HepG2 (cell line): ENCODE data around the gene IL32. TPM values are rescaled to one million over a fixed set of nuclear protein-coding genes. Genes with fewer than 3 reads are reported as not detected.

ENCODE experiments used
- ATAC-seq: fragments of 200-7000 bp; cut with Tn5 transposase; 3 replicates; pipeline ENCODE4 v1.9.1; 2020; ENCODE audit warnings: mild to moderate bottlenecking, moderate library complexity
- BruUV-seq: library from RNA; stranded (reverse); fragments of 400-500 nt; replicated peaks from 2 replicates; lab custom pipeline; 2021; lab: Mats Ljungman, UMichigan
- CTCF ChIA-PET: fragments of 300-600 bp; formaldehyde crosslinking; extraction: SDS; loops from one replicate; lab custom pipeline; 2021; ENCODE audit warnings: low total read pairs, inconsistent platforms, low intra/inter-chr PET ratio; lab: Yijun Ruan, JAX
- POLR2A ChIA-PET: fragments of 350-600 bp; sonication (Branson Sonifier 250); formaldehyde crosslinking; loops from one replicate; lab custom pipeline; 2020; ENCODE audit warnings: antibody characterized with exemption, inconsistent platforms; lab: Yijun Ruan, JAX
- DNase-seq: peaks from one replicate; pipeline ENCODE4 v3.0.0-alpha.2; 2015; ENCODE audit warnings: low spot score
- FAIRE-seq: peaks from 3 replicates; lab custom pipeline; 2011; peaks lifted over from hg19 to GRCh38; lab: Jason Lieb, UNC
- H2AFZ ChIP-seq: one replicate; pipeline ENCODE4 v1.6.1; 2011; ENCODE audit warnings: low read length, inconsistent platforms
- H3K27ac ChIP-seq: fragments of 300-600 bp; 3 replicates; pipeline ENCODE4 v1.8.0; 2011; ENCODE audit warnings: mixed run types, mild to moderate bottlenecking, mixed read lengths, low read length, inconsistent platforms; ENCODE audit not compliant: insufficient read depth; ENCODE audit errors: extremely low read length
- H3K27me3 ChIP-seq, 2 experiments: fragments of 200-600 bp in 1 of 2; 2 replicates in 1 of 2; 3 replicates in 1 of 2; pipeline versions ENCODE4 v1.6.0 to v1.8.0; 2011; ENCODE audit warnings: low read length in 2 of 2, mild to moderate bottlenecking in 2 of 2, moderate library complexity in 2 of 2, inconsistent platforms in 1 of 2; ENCODE audit not compliant: insufficient read depth in 2 of 2, control insufficient read depth in 1 of 2
- H3K36me3 ChIP-seq, 2 experiments: fragments of 200-600 bp in 1 of 2; replicated peaks in 1 of 2; 2 replicates in 1 of 2; 3 replicates in 1 of 2; pipeline versions ENCODE4 v1.5.1 to v1.8.0; 2011; ENCODE audit warnings: low read length in 2 of 2, inconsistent platforms in 1 of 2; ENCODE audit not compliant: insufficient read depth in 2 of 2, control insufficient read depth in 1 of 2
- H3K4me1 ChIP-seq: 2 replicates; pipeline ENCODE4 v1.5.1; 2012; ENCODE audit warnings: low read length, inconsistent platforms; ENCODE audit not compliant: insufficient read depth
- H3K4me2 ChIP-seq: 2 replicates; pipeline ENCODE4 v1.6.0; 2011; ENCODE audit warnings: low read depth, low read length, inconsistent platforms
- H3K4me3 ChIP-seq, 3 experiments: fragments of 200-600 bp in 1 of 3; sonication (generic), shearing (Covaris generic) in 1 of 3; replicated peaks in 1 of 3; 2 replicates each; pipeline ENCODE4 v1.5.1; 2011 to 2016; ENCODE audit warnings: low read length in 3 of 3, inconsistent platforms in 2 of 3, low read depth in 2 of 3, mild to moderate bottlenecking in 2 of 3, control low read depth in 1 of 3, mixed read lengths in 1 of 3; ENCODE audit not compliant: insufficient read depth in 1 of 3
- H3K79me2 ChIP-seq: one replicate; pipeline ENCODE4 v1.6.1; 2011; ENCODE audit warnings: low read length, inconsistent platforms; ENCODE audit not compliant: insufficient read depth
- H3K9ac ChIP-seq: 2 replicates; pipeline ENCODE4 v1.6.0; 2011; ENCODE audit warnings: mild to moderate bottlenecking, low read depth, low read length, inconsistent platforms; ENCODE audit not compliant: insufficient read depth
- H3K9me3 ChIP-seq: 2 replicates; pipeline ENCODE4 v1.5.1; 2012; ENCODE audit warnings: mild to moderate bottlenecking, low read length
- H4K20me1 ChIP-seq: 2 replicates; pipeline ENCODE4 v1.6.0; 2011; ENCODE audit warnings: inconsistent platforms, mild to moderate bottlenecking, low read length, moderate library complexity; ENCODE audit not compliant: insufficient read depth
- AHR ChIP-seq: IDR thresholded peaks from 2 replicates; pipeline ENCODE4 v1.6.1; 2018; ENCODE audit warnings: missing genetic modification reagents, missing compliant biosample characterization
- HCFC1 ChIP-seq: fragments of 150-350 bp; IDR thresholded peaks from 2 replicates; pipeline ENCODE4 v1.6.1; 2014; ENCODE audit warnings: low read depth, low read length
- IKZF4 ChIP-seq: sonication (generic); formaldehyde crosslinking; IDR thresholded peaks from 2 replicates; pipeline ENCODE4 v1.5.1; 2020; ENCODE audit warnings: borderline replicate concordance, mild to moderate bottlenecking, low read depth, missing genetic modification reagents; ENCODE audit errors: not compliant biosample characterization
- TAF1 ChIP-seq: sonication (generic); formaldehyde crosslinking; IDR thresholded peaks from 2 replicates; pipeline ENCODE4 v1.4.0; 2020; ENCODE audit warnings: missing genetic modification reagents
- YY1 ChIP-seq: IDR thresholded peaks from 2 replicates; pipeline ENCODE4 v1.6.1; 2011; ENCODE audit warnings: low read length, low read depth, moderate library complexity, mild to moderate bottlenecking; ENCODE audit not compliant: insufficient read depth, insufficient replicate concordance
- ZNF263 ChIP-seq: sonication (generic); formaldehyde crosslinking; IDR thresholded peaks from 2 replicates; pipeline ENCODE4 v1.4.0; 2020; ENCODE audit warnings: missing genetic modification reagents
- ZNF501 ChIP-seq: sonication (generic); formaldehyde crosslinking; IDR thresholded peaks from 2 replicates; pipeline ENCODE4 v1.5.1; 2020; ENCODE audit warnings: mild to moderate bottlenecking, moderate library complexity, missing genetic modification reagents
- WGBS: methylation state at CpG from one replicate; pipeline ENCODE4 v1.1.6; 2017; ENCODE audit warnings: low lambda C conversion rate; 5-methylcytosine and 5-hydroxymethylcytosine counted together
- in situ Hi-C: cut with HindIII; loops from 2 replicates; pipeline ENCODE4 v1.10.0; 2017; ENCODE audit warnings: low pct_unique_long_range_greater_than_20kb; ENCODE audit not compliant: extremely low pct_ligation_motif_present
- intact Hi-C: fragments of 100-400 bp; cut with micrococcal nuclease; formaldehyde crosslinking; loops from one replicate; pipeline ENCODE4 v1.10.0; 2022; ENCODE audit not compliant: unreplicated experiment
- polyA plus RNA-seq, 8 experiments: library from polyadenylated mRNA; depleted of rRNA in 3 of 8; stranded (reverse) in 7 of 8; unstranded in 1 of 8; fragments of >200 nt; fragmentation: Illumina TruSeq in 4 of 8; extraction: Trizol in 4 of 8; gene quantifications; 2 replicates each; pipeline versions ENCODE4 v1.2.1 to v1.2.3, GENCODE V29; 2011 to 2016; ENCODE audit warnings: low read depth in 4 of 8, missing spikeins in 1 of 8, mixed read lengths in 1 of 8; ENCODE audit not compliant: insufficient read depth in 1 of 8
- total RNA-seq, 5 experiments: library from RNA; depleted of rRNA; stranded (reverse); fragments of >200 nt; fragmentation: Illumina TruSeq; extraction: Trizol; gene quantifications; 2 replicates each; pipeline ENCODE4 v1.2.3, GENCODE V29; 2016; ENCODE audit warnings: low read depth in 1 of 5
- TF ChIP-seq, protein P1 (sequence below): sonication (generic); formaldehyde crosslinking; IDR thresholded peaks from 2 replicates; pipeline ENCODE4 v1.4.0; 2020; ENCODE audit warnings: missing genetic modification reagents
- TF ChIP-seq, protein P2 (sequence below): sonication (generic); formaldehyde crosslinking; IDR thresholded peaks from 2 replicates; pipeline ENCODE4 v1.4.0; 2020; ENCODE audit warnings: mild to moderate bottlenecking, missing genetic modification reagents

The IL32 gene
- total and polyA plus RNA-seq, 2 of the 13 experiments (the other 11 are each of a cell fraction or from before 2014, with no cell fraction given): 115 to 165 TPM

DNA sequence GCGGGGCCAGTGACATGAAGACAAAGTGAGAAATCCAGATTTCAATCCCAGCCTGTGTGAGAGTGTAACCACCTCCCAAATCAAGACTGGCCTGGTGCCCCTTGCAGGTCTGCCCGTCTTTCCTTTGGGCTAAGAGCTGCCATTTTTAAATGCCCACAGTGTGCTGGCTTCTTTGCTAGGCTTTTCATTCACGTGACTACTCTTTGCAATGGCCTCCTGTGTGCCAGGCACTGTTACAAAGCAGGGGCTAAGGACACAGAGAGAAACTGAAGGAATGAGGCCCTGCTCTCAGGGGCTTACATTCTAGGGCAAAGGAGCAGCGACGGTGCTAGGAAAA, 33.9 kb downstream of the IL32 start:
- TF ChIP-seq HCFC1: no peak
- TF ChIP-seq ZNF501 (CRISPR knock-in tag): 0 out of 2 replicates have a peak, but pooled peaks have one; percentile 6
- Histone ChIP-seq H3K4me2 (peak overlapping the region; percentile 86), H2AFZ (peak overlapping the region; percentile 87), H3K27me3 (peaks cover 0 to 13% of the 10 kb centered on the region in 2 experiments; a peak in 2 of 5 replicates), H3K9ac (no peak overlapping the region), H3K4me3 (peak overlapping the region in 1 of 3 experiments; percentile 62; a peak in 2 of 6 replicates), H3K79me2 (no peaks in the 10 kb centered on the region), H3K4me1 (peaks cover 58% of the 10 kb centered on the region), H3K9me3 (no peaks in the 10 kb centered on the region), H3K27ac (no peak overlapping the region), H4K20me1 (no peaks in the 10 kb centered on the region), H3K36me3 (no peaks in the 10 kb centered on the region)
- ATAC-seq (no peak), DNase-seq (no peak), FAIRE-seq (no peak)
- no TSS peak for BruUV-seq
- intact Hi-C loops: loop anchor here (5.0 kb wide), 1 partner anchor 33 kb away; no protein-coding TSS in a partner anchor
- POLR2A ChIA-PET: interaction anchor here (2.8 to 2.9 kb wide), 2 partner anchors 12 to 50 kb away, joined by 6 to 17 read pairs; no protein-coding TSS in a partner anchor
- CTCF ChIA-PET: no interaction called here
- WGBS: 63% methylated on average over 5 of the region's 5 CpGs
- in situ Hi-C loops: no loop called here

DNA sequence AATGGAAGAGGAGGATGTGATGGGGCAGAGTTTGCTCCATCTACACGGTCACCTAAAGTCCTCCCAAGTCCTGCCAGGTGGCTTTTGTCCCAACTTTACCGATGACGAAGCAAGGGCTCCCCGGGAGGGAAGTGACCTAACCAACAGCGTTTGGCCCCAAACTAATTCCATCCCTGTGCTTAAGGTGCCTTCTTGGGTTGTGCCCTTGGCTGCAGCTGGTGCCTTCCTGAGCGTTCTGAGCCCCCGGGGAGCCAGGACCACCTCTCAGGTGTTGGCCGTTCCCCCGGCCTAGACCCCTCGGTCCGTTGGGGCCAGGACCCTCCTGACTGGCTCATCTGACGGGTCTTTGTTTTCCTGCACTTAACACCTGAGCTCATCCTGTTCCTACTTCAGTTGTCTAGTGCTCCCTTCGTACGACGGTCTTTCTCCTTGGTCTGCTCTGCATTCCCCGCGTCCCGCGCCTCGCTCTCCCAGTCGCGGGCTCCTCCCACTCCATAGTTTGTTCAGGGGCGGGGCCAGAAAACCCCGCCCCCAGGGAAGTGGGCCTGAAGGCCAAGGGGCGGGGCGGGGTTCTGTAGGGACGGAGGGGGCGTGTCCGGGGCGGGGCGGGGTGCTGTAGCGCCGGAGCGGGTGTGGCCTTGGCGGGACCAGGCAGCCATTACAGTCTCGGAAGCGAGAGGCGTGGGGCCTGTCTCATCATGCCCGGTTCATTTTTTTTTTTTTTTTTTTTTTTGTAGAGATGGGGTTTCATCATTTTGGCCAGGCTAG, 34.5 kb downstream of the IL32 start:
- Histone ChIP-seq H3K79me2 (no peaks in the 10 kb centered on the region), H2AFZ (peak overlapping the region; percentile 87), H4K20me1 (no peaks in the 10 kb centered on the region), H3K27ac (no peak overlapping the region), H3K4me3 (peak overlapping the region in 2 of 3 experiments; percentile 5 to 62; a peak in 2 of 6 replicates), H3K27me3 (peaks cover 0 to 13% of the 10 kb centered on the region in 2 experiments; a peak in 2 of 5 replicates), H3K4me2 (peak overlapping the region; percentile 86), H3K4me1 (peaks cover 59% of the 10 kb centered on the region), H3K9me3 (no peaks in the 10 kb centered on the region), H3K9ac (0 out of 2 replicates have a peak overlapping the region, but pooled peaks have one; percentile 23), H3K36me3 (no peaks in the 10 kb centered on the region)
- in situ Hi-C loops: no loop called here
- intact Hi-C loops: loop anchor here (2.0 to 5.0 kb wide), 2 partner anchors 32 to 41 kb away; no protein-coding TSS in a partner anchor
- ATAC-seq (peak; percentile 75), FAIRE-seq (no peak), DNase-seq (peak; percentile 81)
- BruUV-seq: no TSS peak
- 6% methylated on average over 31 of the region's 39 CpGs for WGBS
- ChIA-PET POLR2A (interaction anchor here (2.8 to 2.9 kb wide), 2 partner anchors 12 to 50 kb away, joined by 6 to 17 read pairs; no protein-coding TSS in a partner anchor), CTCF (interaction anchor here (1.4 kb wide), 1 partner anchor 13 kb away, joined by 4 read pairs; no protein-coding TSS in a partner anchor)
- TF ChIP-seq, protein P1, sequence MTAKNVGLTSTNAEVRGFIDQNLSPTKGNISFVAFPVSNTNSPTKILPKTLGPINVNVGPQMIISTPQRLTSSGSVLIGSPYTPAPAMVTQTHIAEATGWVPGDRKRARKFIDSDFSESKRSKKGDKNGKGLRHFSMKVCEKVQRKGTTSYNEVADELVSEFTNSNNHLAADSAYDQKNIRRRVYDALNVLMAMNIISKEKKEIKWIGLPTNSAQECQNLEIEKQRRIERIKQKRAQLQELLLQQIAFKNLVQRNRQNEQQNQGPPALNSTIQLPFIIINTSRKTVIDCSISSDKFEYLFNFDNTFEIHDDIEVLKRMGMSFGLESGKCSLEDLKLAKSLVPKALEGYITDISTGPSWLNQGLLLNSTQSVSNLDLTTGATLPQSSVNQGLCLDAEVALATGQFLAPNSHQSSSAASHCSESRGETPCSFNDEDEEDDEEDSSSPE (CRISPR knock-in tag): peak; percentile 48
- TF ChIP-seq AHR: peak; percentile 73; the same call in 1 of the 2 replicates
- peak; percentile 55 for TF ChIP-seq YY1
- TF ChIP-seq TAF1 (CRISPR knock-in tag): peak; percentile 46; the same call in 1 of the 2 replicates
- TF ChIP-seq ZNF263 (CRISPR knock-in tag): peak; percentile 83
- TF ChIP-seq IKZF4 (CRISPR knock-in tag): peak; percentile 25
- TF ChIP-seq, protein P2, sequence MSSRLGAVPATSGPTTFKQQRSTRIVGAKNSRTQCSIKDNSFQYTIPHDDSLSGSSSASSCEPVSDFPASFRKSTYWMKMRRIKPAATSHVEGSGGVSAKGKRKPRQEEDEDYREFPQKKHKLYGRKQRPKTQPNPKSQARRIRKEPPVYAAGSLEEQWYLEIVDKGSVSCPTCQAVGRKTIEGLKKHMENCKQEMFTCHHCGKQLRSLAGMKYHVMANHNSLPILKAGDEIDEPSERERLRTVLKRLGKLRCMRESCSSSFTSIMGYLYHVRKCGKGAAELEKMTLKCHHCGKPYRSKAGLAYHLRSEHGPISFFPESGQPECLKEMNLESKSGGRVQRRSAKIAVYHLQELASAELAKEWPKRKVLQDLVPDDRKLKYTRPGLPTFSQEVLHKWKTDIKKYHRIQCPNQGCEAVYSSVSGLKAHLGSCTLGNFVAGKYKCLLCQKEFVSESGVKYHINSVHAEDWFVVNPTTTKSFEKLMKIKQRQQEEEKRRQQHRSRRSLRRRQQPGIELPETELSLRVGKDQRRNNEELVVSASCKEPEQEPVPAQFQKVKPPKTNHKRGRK: no peak
